SKM-1 treated with dmso at 0.1 percent for 144 hours (cell line): ENCODE measurements around the gene MICAL2.

Source experiments
- DNase-seq: peaks from one replicate; lab custom pipeline; 2025; ENCODE audit not compliant: unreplicated experiment; lab: John Stamatoyannopoulos, UW

The MICAL2 gene

DNA sequence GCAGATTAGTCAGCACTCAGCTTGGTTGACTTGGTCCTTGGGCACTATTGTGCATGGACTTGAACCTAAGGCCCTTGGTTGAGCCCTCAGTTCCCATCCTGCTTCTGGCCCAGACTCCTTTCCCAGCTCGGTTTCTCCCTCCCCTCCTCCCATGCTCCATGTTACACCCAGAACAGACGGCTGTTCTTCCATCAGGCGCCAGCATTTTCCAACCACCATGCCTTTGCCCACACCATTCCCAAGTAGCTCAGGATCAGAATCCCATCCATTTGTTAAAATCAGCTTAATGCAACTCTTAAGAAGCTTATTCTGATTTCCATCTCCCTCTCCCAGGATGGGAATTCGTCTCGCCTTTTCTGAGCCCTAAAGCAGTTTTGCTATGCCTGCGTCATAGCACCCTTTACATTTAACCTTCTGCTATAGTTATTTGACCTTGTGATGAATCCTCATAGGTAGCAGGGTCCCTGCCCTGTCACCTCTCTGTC, 110.7 kb downstream of the MICAL2 start:
- no peak for DNase-seq

- no peak for DNase-seq
These were observed 111.8 kb downstream of the MICAL2 start for GRCh38 chr11:12222055-12222792.

DNA sequence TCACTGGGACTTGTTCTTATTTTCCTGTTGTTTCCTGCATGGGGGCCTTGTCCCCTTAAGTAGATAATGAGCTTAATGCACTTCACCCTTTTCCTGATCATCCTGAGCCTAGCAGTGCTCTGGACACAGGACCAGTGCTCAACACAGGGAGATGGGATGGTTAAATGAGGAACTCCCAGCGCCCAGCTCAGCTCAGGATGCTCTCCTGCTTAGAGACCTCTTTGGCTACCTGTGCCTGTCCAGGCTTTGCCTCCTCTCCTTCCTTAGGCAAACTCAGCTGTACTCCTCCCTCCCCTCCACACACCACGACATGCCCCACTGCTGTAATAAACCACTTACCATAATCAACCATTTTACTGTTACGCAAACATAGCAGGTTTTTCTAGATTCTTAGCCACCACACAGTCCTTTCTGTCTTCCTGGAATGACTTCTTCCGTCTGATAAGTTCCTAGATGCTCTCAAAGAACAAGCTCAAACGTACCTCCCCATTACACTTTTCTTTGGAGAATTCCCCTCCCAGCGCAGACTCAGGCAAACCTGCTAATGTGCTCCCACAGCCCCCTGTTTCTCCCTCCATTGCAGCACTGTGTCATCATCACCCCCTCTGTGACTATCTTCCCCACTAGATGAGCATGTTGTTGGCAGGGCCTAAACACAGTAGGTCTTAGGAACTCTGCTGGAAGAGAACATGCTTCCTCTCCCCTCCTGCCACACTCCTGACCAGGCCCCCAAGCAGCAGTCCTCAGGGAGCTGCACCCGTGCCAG, 113.6 kb downstream of the MICAL2 start:
- DNase-seq: no peak

DNA sequence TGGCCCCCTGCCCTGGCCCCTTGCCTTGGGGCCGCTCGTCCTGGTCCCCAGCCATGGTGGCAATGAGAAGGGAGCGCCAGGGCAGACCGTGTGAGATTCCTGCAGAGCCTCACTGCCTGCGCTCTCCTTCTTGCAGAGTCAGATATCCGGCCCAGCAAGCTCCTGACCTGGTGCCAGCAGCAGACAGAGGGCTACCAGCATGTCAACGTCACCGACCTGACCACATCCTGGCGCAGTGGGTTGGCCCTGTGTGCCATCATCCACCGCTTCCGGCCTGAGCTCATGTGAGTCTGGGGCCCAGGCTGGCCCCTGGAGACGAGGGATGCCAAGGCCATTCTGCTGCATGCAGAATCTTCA, 114.1 kb downstream of the MICAL2 start:
- no peak for DNase-seq

- no peak for DNase-seq
These were observed 114.8 kb downstream of the MICAL2 start for GRCh38 chr11:12225046-12225739.

DNA sequence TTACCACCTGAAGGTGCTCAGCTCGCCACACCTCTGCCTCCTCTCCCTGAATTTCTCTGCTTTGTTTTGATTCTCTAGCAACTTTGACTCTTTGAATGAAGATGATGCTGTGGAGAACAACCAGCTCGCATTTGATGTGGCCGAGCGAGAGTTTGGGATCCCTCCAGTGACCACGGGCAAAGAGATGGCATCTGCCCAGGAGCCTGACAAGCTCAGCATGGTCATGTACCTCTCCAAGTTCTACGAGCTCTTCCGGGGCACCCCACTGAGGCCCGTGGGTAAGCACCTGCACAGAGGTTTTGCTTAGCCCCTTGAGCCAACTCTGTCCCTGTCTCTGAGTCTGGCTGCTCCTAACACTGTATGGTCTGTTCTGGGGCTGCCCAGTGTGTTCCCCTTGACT, 115.7 kb downstream of the MICAL2 start:
- DNase-seq: no peak

- DNase-seq: no peak
These were observed 119.2 kb downstream of the MICAL2 start for GRCh38 chr11:12229450-12230229.

- no peak for DNase-seq
These were observed 121.8 kb downstream of the MICAL2 start for GRCh38 chr11:12232160-12232559.

- DNase-seq: no peak
These were observed 122.6 kb downstream of the MICAL2 start for GRCh38 chr11:12232817-12233601.

GRCh38 chr11:12233602-12233925, 123.2 kb downstream of the MICAL2 start:
- DNase-seq: no peak

DNA sequence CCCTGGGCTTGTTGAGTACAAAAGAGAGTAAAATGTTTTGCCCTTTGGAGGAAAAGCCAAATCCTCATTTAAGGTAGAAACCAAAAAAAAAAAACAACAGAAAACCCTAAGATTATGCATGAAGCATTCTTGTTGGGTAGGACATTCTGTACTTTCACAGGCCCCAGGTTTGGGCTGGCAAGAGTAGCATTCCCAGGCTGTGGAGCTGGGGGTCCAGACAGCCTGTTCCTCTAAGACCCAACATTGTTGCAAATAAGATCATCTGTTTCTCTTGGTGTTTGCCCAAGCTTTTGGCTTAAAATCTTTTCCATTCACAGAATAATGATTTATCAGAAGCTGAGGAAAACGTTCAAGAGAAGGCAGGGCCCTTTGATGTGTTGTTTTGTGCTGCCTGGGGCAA, 123.8 kb downstream of the MICAL2 start:
- no peak for DNase-seq

GRCh38 chr11:12235080-12235479, 124.7 kb downstream of the MICAL2 start:
- no peak for DNase-seq

DNA sequence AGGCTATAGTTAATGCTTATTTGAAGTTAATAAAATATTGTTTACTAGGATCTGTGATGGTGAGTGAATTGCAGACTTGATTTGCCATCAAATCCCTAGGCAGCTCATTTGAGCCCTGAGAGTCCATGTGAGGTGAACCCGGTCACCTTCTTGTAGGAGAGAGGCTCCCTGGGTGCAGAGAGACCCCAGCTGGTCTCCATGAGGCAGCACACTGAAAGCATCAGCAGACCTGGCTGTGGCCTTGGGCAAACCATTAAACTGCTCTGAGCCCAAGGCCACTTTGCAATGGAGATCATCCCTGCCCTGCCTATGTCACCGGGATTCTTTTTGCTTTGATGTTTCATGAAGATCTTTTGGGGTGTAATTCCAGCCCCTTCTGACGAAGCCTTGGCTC, 125.2 kb downstream of the MICAL2 start:
- no peak for DNase-seq

DNA sequence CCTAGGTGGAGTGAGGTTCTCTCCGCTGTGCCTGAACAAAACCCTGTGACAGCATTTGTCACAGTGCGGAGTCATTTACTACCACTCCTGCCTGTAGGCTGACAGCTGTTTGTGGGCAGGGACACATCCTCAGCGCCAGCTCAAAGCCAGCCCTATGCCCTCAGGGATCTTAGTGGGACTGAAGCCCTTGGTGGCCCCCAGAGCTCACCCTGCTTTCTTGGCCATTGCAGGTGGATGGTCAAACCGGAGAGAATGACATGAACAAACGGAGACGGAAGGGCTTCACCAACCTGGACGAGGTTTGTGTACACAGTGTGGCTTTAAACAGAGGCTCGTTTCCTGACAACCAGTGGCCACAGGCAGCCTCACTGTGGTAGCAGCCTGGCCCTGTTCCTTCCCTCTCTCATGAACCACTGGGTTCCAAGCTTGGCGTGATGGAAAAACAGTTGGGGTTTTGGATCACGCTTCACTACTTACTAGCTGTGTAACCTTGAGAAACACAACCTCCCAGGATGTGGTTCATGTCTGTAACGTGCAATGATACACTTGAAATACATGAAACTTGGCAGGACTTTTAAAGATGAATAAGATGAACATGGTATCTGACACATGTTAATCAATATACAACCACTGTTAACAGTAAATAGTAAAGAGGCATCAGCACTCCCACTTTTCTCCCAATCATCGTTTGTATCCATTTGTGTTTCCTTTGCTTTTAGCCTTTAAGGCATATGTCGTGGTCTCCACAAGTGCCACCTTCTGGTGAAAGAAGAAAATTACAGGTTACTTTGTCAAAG, 125.8 kb downstream of the MICAL2 start:
- peak; percentile 54 for DNase-seq

GRCh38 chr11:12236744-12237101, 126.3 kb downstream of the MICAL2 start:
- DNase-seq: no peak

DNA sequence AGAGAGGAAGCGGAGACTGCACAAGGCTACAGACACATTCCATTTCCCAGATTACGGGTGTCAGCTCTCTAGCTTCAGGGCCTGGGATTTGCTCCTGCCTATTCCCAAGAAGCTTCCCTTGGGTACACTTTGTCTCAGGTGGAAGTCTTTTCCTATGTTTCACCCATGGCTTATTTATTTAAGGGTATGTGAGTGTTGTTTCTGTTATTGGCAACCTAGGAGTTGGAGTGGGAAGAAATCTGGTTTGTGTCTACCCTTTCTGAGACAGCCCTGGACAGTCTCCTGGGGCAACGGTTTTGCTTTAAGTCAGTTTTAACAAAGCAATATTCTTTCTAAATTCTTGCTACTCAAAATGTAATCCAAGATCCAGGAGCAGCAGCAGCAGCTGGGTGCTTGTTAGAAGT, 127.0 kb downstream of the MICAL2 start:
- no peak for DNase-seq

DNA sequence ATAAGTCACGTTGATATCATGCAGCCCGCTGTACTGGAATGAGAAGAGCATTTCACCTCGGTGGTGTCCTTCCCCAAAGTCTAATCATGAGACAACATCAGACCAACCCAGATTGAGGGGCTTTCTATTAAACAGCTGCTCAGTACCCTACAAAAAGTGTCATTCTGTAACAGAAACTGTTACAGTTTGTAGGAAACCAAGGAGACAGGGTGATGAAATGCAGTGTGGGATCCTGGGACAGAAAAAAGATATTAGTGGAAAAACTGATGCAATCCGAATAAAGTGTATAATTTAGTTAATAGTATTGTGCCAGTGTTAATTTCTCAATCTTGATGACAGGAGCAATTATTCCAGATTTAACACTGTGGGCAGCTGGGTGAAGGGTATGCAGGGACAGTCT, 128.0 kb downstream of the MICAL2 start:
- DNase-seq: no peak

DNA sequence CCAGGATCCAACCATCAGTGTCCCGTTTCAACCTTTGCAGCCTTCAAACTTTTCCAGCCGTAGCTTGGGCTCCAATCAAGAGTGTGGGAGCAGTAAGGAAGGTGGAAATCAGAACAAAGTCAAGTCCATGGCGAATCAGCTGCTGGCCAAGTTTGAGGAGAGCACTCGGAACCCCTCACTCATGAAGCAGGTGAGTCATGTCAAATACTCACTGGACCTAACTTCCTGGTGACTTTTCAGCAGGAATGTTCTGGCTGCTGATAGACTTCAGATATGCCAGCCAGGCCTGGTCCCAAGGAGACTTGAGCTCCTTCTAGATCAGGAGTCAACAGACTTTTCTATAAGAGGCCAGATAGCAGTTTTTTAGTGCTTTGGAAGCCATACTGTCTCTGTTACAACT, 129.0 kb downstream of the MICAL2 start:
- DNase-seq: no peak

GRCh38 chr11:12239804-12240371, 129.5 kb downstream of the MICAL2 start:
- no peak for DNase-seq
